ENCODE measurements around the gene BTBD2.

Gene BTBD2

GRCh38 chr19:1999856-2000515, 15.5 kb downstream of the BTBD2 start:
- H3K27me3 ChIP-seq (ENCODE audit: insufficient read depth, low read length, poor library complexity, severe bottlenecking), result no peaks in the 10 kb centered on the region
- peaks cover 16% of the 10 kb centered on the region; the same call in 1 of the 2 replicates for H3K36me3 ChIP-seq (ENCODE audit: insufficient read depth, low read length)
- TF ChIP-seq EZH2phosphoT487 (IDR thresholded peaks at IDR 0.05; ENCODE audit: borderline replicate concordance), result no peak
- TF ChIP-seq CTCF (conservative IDR thresholded peaks at IDR 0.05; ENCODE audit: low read length), result no peak
- no peaks in the 10 kb centered on the region for H3K9me2 ChIP-seq (replicated peaks; ENCODE audit: low read depth, low read length)
- no peak overlapping the region for H3K4me3 ChIP-seq (ENCODE audit: low read length, poor library complexity, severe bottlenecking)
- H3K79me2 ChIP-seq (ENCODE audit: insufficient read depth, low read length), result peaks cover 6% of the 10 kb centered on the region; the same call in 1 of the 2 replicates
- no peaks in the 10 kb centered on the region for H3K9me3 ChIP-seq (ENCODE audit: insufficient read depth, low read depth, low read length)
- H2AFZ ChIP-seq (ENCODE audit: low read length), result no peak overlapping the region
- H3K9ac ChIP-seq (ENCODE audit: low read depth, low read length, poor library complexity, severe bottlenecking), result no peak overlapping the region
- no peaks in the 10 kb centered on the region for H3F3A ChIP-seq (ENCODE audit: low read depth)
- no peak overlapping the region for H3K4me2 ChIP-seq (ENCODE audit: low read depth, low read length, poor library complexity, severe bottlenecking)
- H3K4me1 ChIP-seq (ENCODE audit: insufficient read depth, low read length, poor library complexity, severe bottlenecking), result no peaks in the 10 kb centered on the region
- no peaks in the 10 kb centered on the region for H4K20me1 ChIP-seq (ENCODE audit: insufficient read depth, low read length, poor library complexity, severe bottlenecking)

GRCh38 chr19:1998712-1999708, 16.5 kb downstream of the BTBD2 start:
- TF ChIP-seq EZH2phosphoT487 (IDR thresholded peaks at IDR 0.05; ENCODE audit: borderline replicate concordance) (no peak), CTCF (conservative IDR thresholded peaks at IDR 0.05; ENCODE audit: low read length) (no peak)
- Histone ChIP-seq H4K20me1 (ENCODE audit: insufficient read depth, low read length, poor library complexity, severe bottlenecking) (no peaks in the 10 kb centered on the region), H3K9me3 (ENCODE audit: insufficient read depth, low read depth, low read length) (no peaks in the 10 kb centered on the region), H3K27me3 (ENCODE audit: insufficient read depth, low read length, poor library complexity, severe bottlenecking) (no peaks in the 10 kb centered on the region), H3K9ac (ENCODE audit: low read depth, low read length, poor library complexity, severe bottlenecking) (no peak overlapping the region), H2AFZ (ENCODE audit: low read length) (no peak overlapping the region), H3K4me3 (ENCODE audit: low read length, poor library complexity, severe bottlenecking) (no peak overlapping the region), H3K36me3 (ENCODE audit: insufficient read depth, low read length) (peaks cover 16% of the 10 kb centered on the region; the same call in 1 of the 2 replicates), H3K79me2 (ENCODE audit: insufficient read depth, low read length) (peaks cover 3% of the 10 kb centered on the region; the same call in 1 of the 2 replicates), H3F3A (ENCODE audit: low read depth) (no peaks in the 10 kb centered on the region), H3K4me2 (ENCODE audit: low read depth, low read length, poor library complexity, severe bottlenecking) (no peak overlapping the region), H3K9me2 (replicated peaks; ENCODE audit: low read depth, low read length) (no peaks in the 10 kb centered on the region), H3K4me1 (ENCODE audit: insufficient read depth, low read length, poor library complexity, severe bottlenecking) (no peaks in the 10 kb centered on the region)

- Histone ChIP-seq H3K9me3 (ENCODE audit: insufficient read depth, low read depth, low read length) (no peaks in the 10 kb centered on the region), H3F3A (ENCODE audit: low read depth) (no peaks in the 10 kb centered on the region), H2AFZ (ENCODE audit: low read length) (no peak overlapping the region), H3K4me2 (ENCODE audit: low read depth, low read length, poor library complexity, severe bottlenecking) (no peak overlapping the region), H3K36me3 (ENCODE audit: insufficient read depth, low read length) (peaks cover 16% of the 10 kb centered on the region; the same call in 1 of the 2 replicates), H3K9ac (ENCODE audit: low read depth, low read length, poor library complexity, severe bottlenecking) (no peak overlapping the region), H4K20me1 (ENCODE audit: insufficient read depth, low read length, poor library complexity, severe bottlenecking) (no peaks in the 10 kb centered on the region), H3K27me3 (ENCODE audit: insufficient read depth, low read length, poor library complexity, severe bottlenecking) (no peaks in the 10 kb centered on the region), H3K79me2 (ENCODE audit: insufficient read depth, low read length) (no peaks in the 10 kb centered on the region; the same call in 1 of the 2 replicates), H3K4me3 (ENCODE audit: low read length, poor library complexity, severe bottlenecking) (no peak overlapping the region), H3K9me2 (replicated peaks; ENCODE audit: low read depth, low read length) (no peaks in the 10 kb centered on the region), H3K4me1 (ENCODE audit: insufficient read depth, low read length, poor library complexity, severe bottlenecking) (no peaks in the 10 kb centered on the region)
- TF ChIP-seq CTCF (conservative IDR thresholded peaks at IDR 0.05; ENCODE audit: low read length) (no peak), EZH2phosphoT487 (IDR thresholded peaks at IDR 0.05; ENCODE audit: borderline replicate concordance) (no peak)
Measured at GRCh38 chr19:1997353-1998233, 17.9 kb downstream of the BTBD2 start.

Data from Loucy (cell line).